Hepatocyte (in vitro differentiated cells): Measurements from ENCODE around the gene SPATA31D4.

Source experiments
- CTCF ChIP-seq: fragments of 200-600 bp; sonication (generic); IDR thresholded peaks from 2 replicates; pipeline ENCODE4 v1.5.1; 2016; ENCODE audit warnings: antibody characterized with exemption, mild to moderate bottlenecking; ENCODE audit not compliant: poor library complexity
- EZH2 ChIP-seq: fragments of 200-600 bp; sonication (generic); IDR thresholded peaks from 2 replicates; pipeline ENCODE4 v1.6.1; 2016; ENCODE audit warnings: antibody characterized with exemption, mild to moderate bottlenecking, borderline replicate concordance
- EZH2phosphoT487 ChIP-seq: fragments of 200-600 bp; sonication (generic); IDR thresholded peaks from one replicate; pipeline ENCODE4 v1.6.1; 2018; ENCODE audit warnings: antibody characterized with exemption, mild to moderate bottlenecking, low read depth, moderate library complexity; ENCODE audit not compliant: unreplicated experiment, severe bottlenecking

- TF ChIP-seq CTCF (no peak), EZH2 (no peak), EZH2phosphoT487 (no peak)
These were observed 53.7 kb downstream of the SPATA31D4 start for GRCh38 chr9:81981883-81982282.
